HepG2 (cell line): Measurements from ENCODE around the gene UBTF. TPM values are rescaled to one million over a fixed set of nuclear protein-coding genes. Genes with fewer than 3 reads are reported as not detected.

Source experiments
- AFF4 ChIP-seq: sonication (generic); formaldehyde crosslinking; IDR thresholded peaks from 2 replicates; pipeline ENCODE4 v1.4.0; 2020; ENCODE audit warnings: missing genetic modification reagents
- ATF6 ChIP-seq: sonication (generic); formaldehyde crosslinking; conservative IDR thresholded peaks from 2 replicates; pipeline ENCODE4 v1.4.0; 2020; ENCODE audit warnings: missing genetic modification reagents
- BCLAF1 ChIP-seq: fragments of 450-650 bp; IDR thresholded peaks from 2 replicates; pipeline ENCODE4 v1.6.1; 2017; ENCODE audit warnings: mild to moderate bottlenecking
- CREB1 ChIP-seq, 2 experiments: fragments of 450-650 bp in 1 of 2; IDR thresholded peaks; 2 replicates each; pipeline ENCODE4 v1.6.1; 2016 to 2017; ENCODE audit warnings: control low read depth in 1 of 2, mild to moderate bottlenecking in 1 of 2, missing compliant biosample characterization in 1 of 2, missing genetic modification characterization in 1 of 2
- HDAC2 ChIP-seq: sonication (generic); formaldehyde crosslinking; IDR thresholded peaks from 2 replicates; pipeline ENCODE4 v1.4.0; 2020; ENCODE audit warnings: missing genetic modification reagents
- MED13 ChIP-seq: sonication (generic); formaldehyde crosslinking; IDR thresholded peaks from 2 replicates; pipeline ENCODE4 v1.5.0; 2020; ENCODE audit warnings: missing genetic modification reagents
- NR0B2 ChIP-seq: sonication (generic); formaldehyde crosslinking; IDR thresholded peaks from 2 replicates; pipeline ENCODE4 v1.4.0; 2020; ENCODE audit warnings: mild to moderate bottlenecking, missing genetic modification reagents
- NR2C2 ChIP-seq: sonication (generic); formaldehyde crosslinking; IDR thresholded peaks from 2 replicates; pipeline ENCODE4 v1.4.0; 2020; ENCODE audit warnings: missing genetic modification reagents, mild to moderate bottlenecking, moderate library complexity, borderline replicate concordance
- REPIN1 ChIP-seq: sonication (generic); formaldehyde crosslinking; IDR thresholded peaks from 2 replicates; pipeline ENCODE4 v1.8.0; 2022; ENCODE audit warnings: missing genetic modification reagents, low read depth, mild to moderate bottlenecking, borderline replicate concordance
- RFX1 ChIP-seq: fragments of 450-650 bp; IDR thresholded peaks from 2 replicates; pipeline ENCODE4 v1.6.1; 2017
- SCMH1 ChIP-seq: sonication (generic); formaldehyde crosslinking; IDR thresholded peaks from 2 replicates; pipeline ENCODE4 v1.9.0; 2021; ENCODE audit warnings: missing genetic modification reagents, mild to moderate bottlenecking, borderline replicate concordance
- SIN3A ChIP-seq: IDR thresholded peaks from 2 replicates; pipeline ENCODE4 v1.6.1; 2011; ENCODE audit warnings: low read depth, mild to moderate bottlenecking, control low read depth, low read length, borderline replicate concordance
- TSC22D2 ChIP-seq: sonication (generic); formaldehyde crosslinking; IDR thresholded peaks from 2 replicates; pipeline ENCODE4 v1.5.1; 2020; ENCODE audit warnings: missing genetic modification reagents, mild to moderate bottlenecking, borderline replicate concordance
- ZNF10 ChIP-seq: sonication (generic); formaldehyde crosslinking; IDR thresholded peaks from 2 replicates; pipeline ENCODE4 v1.4.0; 2020; ENCODE audit warnings: mild to moderate bottlenecking, low read depth, missing genetic modification reagents, borderline replicate concordance
- ZNF704 ChIP-seq: sonication (generic); formaldehyde crosslinking; IDR thresholded peaks from 2 replicates; pipeline ENCODE4 v1.8.1; 2023; ENCODE audit warnings: mild to moderate bottlenecking, inconsistent platforms, moderate library complexity, missing genetic modification reagents, borderline replicate concordance
- polyA plus RNA-seq, 8 experiments: library from polyadenylated mRNA; depleted of rRNA in 3 of 8; stranded (reverse) in 7 of 8; unstranded in 1 of 8; fragments of >200 nt; fragmentation: Illumina TruSeq in 4 of 8; extraction: Trizol in 4 of 8; gene quantifications; 2 replicates each; pipeline versions ENCODE4 v1.2.1 to v1.2.3, GENCODE V29; 2011 to 2016; ENCODE audit warnings: low read depth in 4 of 8, missing spikeins in 1 of 8, mixed read lengths in 1 of 8; ENCODE audit not compliant: insufficient read depth in 1 of 8
- total RNA-seq, 5 experiments: library from RNA; depleted of rRNA; stranded (reverse); fragments of >200 nt; fragmentation: Illumina TruSeq; extraction: Trizol; gene quantifications; 2 replicates each; pipeline ENCODE4 v1.2.3, GENCODE V29; 2016; ENCODE audit warnings: low read depth in 1 of 5
- TF ChIP-seq, protein P1 (sequence below): IDR thresholded peaks from 2 replicates; pipeline ENCODE4 v1.6.1; 2016

Gene UBTF
- total and polyA plus RNA-seq, 2 of the 13 experiments (the other 11 are each of a cell fraction or from before 2014, with no cell fraction given): 15.2 to 60.9 TPM

DNA sequence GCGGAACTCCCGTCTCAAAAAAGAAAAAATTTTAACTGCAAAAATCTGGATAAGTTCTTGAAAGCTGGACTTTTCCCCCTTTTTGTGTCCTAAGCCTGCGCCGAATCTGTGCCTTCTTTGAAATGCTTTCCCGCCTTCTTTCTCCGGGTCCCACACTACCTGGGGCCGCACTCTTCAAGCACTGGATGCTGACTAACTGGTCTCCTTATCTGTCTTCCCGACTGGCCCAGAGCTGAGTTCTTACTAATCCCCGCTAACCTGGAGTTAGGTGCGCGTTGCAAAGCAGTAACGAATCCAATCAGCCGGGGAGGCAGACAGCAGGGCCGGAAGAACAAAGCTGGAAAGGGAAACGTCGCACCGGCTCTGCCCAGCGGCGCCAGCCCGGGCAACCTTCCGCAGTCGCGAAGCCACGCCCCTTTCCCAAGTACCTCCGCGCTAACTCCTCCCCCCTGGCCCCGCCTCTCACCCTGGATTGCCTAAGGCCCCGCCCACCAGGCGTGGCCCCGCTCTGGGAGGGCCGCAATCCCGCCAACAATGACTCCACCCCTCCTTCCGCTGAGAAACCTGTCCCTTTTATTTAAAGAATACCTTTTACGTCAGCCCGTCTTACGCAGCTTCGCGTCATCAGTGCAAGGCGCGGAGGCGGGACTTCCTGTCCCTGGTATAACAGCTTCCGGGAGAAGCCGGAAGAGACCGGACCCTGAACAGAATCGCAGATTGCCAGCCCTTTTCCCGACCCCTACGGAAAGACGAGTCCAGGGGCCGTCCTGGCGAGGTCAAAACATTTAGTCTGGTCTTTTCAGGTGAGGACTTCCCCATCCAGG lies 33.0 kb downstream of the UBTF start, which contains the start of gene TMUB2 (continued):
- TF ChIP-seq HDAC2 (CRISPR knock-in tag) (no peak; the same call in 1 of the 2 replicates), ZNF704 (CRISPR knock-in tag) (peak; percentile 77; the same call in 1 of the 2 replicates), SIN3A (peak; percentile 93), AFF4 (CRISPR knock-in tag) (no peak; the same call in 1 of the 2 replicates), REPIN1 (CRISPR knock-in tag) (peak; percentile 91), BCLAF1 (no peak), NR0B2 (0 out of 2 replicates have a peak, but pooled peaks have one; percentile 12), SCMH1 (CRISPR knock-in tag) (no peak), ATF6 (CRISPR knock-in tag) (0 out of 2 replicates have a peak, but pooled peaks have one; percentile 35), RFX1 (no peak), NR2C2 (CRISPR knock-in tag) (peak; percentile 96), ZNF10 (CRISPR knock-in tag) (no peak), CREB1 (IDR thresholded peaks at IDR 0.05) (peak; percentile 99), CREB1 (CRISPR knock-in tag; IDR thresholded peaks at IDR 0.05) (peak; percentile 99), TSC22D2 (CRISPR knock-in tag) (no peak), MED13 (CRISPR knock-in tag) (peak; percentile 49; the same call in 1 of the 2 replicates)
- TF ChIP-seq, protein P1, sequence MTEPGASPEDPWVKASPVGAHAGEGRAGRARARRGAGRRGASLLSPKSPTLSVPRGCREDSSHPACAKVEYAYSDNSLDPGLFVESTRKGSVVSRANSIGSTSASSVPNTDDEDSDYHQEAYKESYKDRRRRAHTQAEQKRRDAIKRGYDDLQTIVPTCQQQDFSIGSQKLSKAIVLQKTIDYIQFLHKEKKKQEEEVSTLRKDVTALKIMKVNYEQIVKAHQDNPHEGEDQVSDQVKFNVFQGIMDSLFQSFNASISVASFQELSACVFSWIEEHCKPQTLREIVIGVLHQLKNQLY: no peak; the same call in 1 of the 2 replicates
